Thyroid gland (tissue), 4 donors: ENCODE measurements around the gene TP73. TPM values are rescaled to one million over a fixed set of nuclear protein-coding genes. Genes with fewer than 3 reads are reported as not detected.
A peak's percentile ranks its signal among the peaks of the same experiment; 100 is the strongest.

ENCODE experiments used
- DNase-seq, 2 donors: peaks; one replicate each; pipeline ENCODE4 v3.0.0-alpha.2; 2019
- H3K27ac ChIP-seq, 3 donors: fragments of 200-600 bp; sonication (generic); 1 replicate in 2 of 3; 2 replicates in 1 of 3; pipeline ENCODE4 v1.5.1; 2016 to 2019; ENCODE audit warnings: mild to moderate bottlenecking in 1 of 3, moderate library complexity in 1 of 3
- H3K27me3 ChIP-seq: fragments of 200-600 bp; sonication (generic); one replicate; pipeline ENCODE4 v1.5.1; 2019
- H3K36me3 ChIP-seq, 2 donors: fragments of 200-600 bp; sonication (generic); one replicate each; pipeline ENCODE4 v1.5.1; 2016 to 2019
- H3K4me1 ChIP-seq, 2 donors: fragments of 200-600 bp; sonication (generic); one replicate each; pipeline ENCODE4 v1.5.1; 2017 to 2019
- H3K4me3 ChIP-seq, 3 donors: fragments of 200-600 bp; sonication (generic); replicated peaks in 1 of 3; 1 replicate in 2 of 3; 2 replicates in 1 of 3; pipeline ENCODE4 v1.5.1; 2016; ENCODE audit warnings: mild to moderate bottlenecking in 1 of 3
- H3K9me3 ChIP-seq: fragments of 200-600 bp; sonication (generic); one replicate; pipeline ENCODE4 v1.5.1; 2017
- CTCF ChIP-seq, 6 experiments: fragments of 200-600 bp in 3 of 6; fragments of 450-650 bp in 3 of 6; sonication (generic) in 3 of 6; IDR thresholded peaks; one replicate each; pipeline ENCODE4 v1.5.1; 2016 to 2019; ENCODE audit warnings: antibody characterized with exemption in 6 of 6, mild to moderate bottlenecking in 2 of 6, inconsistent platforms in 1 of 6, moderate library complexity in 1 of 6
- POLR2A ChIP-seq, 2 donors: fragments of 450-650 bp; IDR thresholded peaks; one replicate each; pipeline ENCODE4 v1.6.1; 2017; ENCODE audit warnings: antibody characterized with exemption in 2 of 2, mild to moderate bottlenecking in 2 of 2, moderate library complexity in 1 of 2
- WGBS, 2 donors: methylation state at CpG; one replicate each; pipeline ENCODE4 v1.1.5; 2017; 5-methylcytosine and 5-hydroxymethylcytosine counted together
- intact Hi-C: fragments of 100-400 bp; cut with DNase I; formaldehyde crosslinking; loops from one replicate; pipeline ENCODE4 v1.15.1; 2023
- total RNA-seq, 4 donors: library from RNA; depleted of rRNA; stranded (reverse); fragments of >200 nt; gene quantifications; one replicate each; pipeline ENCODE4 v1.2.3, GENCODE V29; 2016

TP73 gene
- total RNA-seq, 4 donors from 2014 or later, result 0.33 to 0.49 TPM; not detected in 2

DNA sequence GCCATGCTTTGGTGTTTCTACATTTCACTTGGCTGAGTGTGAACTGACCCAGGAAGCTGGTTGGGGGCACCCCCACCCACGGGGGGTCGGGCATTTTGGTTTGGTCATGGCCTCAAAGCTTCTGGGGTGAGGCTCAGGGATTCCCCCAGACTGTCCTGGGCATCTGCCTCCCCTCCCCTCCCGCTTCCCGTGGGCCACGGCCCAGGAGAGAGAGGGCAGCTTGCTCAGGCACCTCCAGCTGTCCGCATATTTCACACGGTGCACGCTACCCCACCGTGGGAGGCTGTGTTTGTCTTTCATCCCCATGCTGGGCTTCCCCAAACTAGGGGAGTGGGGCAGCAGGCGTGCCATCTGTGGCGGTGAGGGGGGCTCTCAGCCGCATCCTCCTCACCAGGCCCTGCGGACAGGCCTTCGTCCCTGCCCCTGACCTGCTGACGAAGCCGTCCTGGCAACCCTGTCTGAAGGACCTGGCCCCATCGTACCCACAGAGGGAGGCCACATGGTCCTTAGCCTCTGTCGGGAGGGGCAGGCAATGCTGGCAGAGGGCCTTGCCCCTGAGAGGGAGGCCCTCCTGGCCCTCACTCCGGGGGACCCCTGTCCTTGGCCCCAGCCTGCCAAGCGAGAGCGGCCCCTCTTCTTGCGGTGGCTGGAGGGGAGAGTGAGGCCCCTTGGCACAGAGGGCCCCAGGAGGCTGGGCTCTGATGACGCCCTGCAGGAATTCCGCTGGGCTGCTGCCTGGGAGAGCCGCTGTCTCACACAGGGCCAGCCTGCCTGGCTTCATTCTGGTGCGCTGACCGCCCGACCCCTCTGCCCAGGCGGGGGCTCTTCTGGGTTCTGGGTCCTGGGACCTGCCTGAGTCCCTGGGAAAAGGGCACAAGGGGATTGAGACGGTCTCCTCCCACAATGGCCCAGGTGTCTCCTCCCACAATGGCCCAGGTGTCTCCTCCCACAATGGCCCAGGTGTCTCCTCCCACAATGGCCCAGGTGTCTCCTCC is 22.1 kb downstream of the TP73 start:
- intact Hi-C loops, result no loop called here
- DNase-seq, result peak; percentile 33 to 47
- H3K9me3 ChIP-seq, result no peaks in the 10 kb centered on the region
- WGBS, 2 donors, result 46 to 48% methylated on average over 9 to 23 of the region's 30 CpGs
- peaks cover 0 to 6% of the 10 kb centered on the region in 2 donors for H3K4me1 ChIP-seq
- H3K27me3 ChIP-seq, result no peaks in the 10 kb centered on the region
- no peaks in the 10 kb centered on the region for H3K36me3 ChIP-seq
- H3K27ac ChIP-seq, result no peak overlapping the region
- no peak overlapping the region for H3K4me3 ChIP-seq
- TF ChIP-seq CTCF (IDR thresholded peaks at IDR 0.05) (no peak), POLR2A (IDR thresholded peaks at IDR 0.05) (no peak)

DNA sequence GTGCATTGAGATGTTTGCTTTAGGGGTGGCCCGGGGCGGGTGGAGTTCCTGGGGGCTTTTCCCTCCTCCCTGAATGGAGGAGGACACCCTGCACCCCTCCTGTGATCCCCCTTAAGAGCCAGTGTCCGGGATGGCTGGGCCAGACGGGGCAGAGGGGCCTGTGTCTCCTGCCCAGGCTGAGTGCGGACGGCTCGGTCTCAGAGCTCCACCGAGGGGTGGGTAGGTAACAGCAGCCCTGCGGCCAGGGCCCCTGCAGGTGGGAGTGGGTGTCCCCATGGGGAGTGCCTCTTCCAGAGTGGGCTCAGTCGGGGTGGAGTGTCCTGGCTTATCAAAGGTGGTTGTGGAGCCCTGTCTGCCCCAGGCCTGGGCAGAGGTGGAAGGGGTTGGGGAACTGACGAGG is 23.1 kb downstream of the TP73 start:
- Histone ChIP-seq H3K9me3 (no peaks in the 10 kb centered on the region), H3K27me3 (no peaks in the 10 kb centered on the region), H3K4me3 (no peak overlapping the region), H3K36me3 (no peaks in the 10 kb centered on the region), H3K4me1 (peaks cover 0 to 5% of the 10 kb centered on the region in 2 donors), H3K27ac (no peak overlapping the region)
- no peak for TF ChIP-seq POLR2A (IDR thresholded peaks at IDR 0.05)
- no peak for TF ChIP-seq CTCF (IDR thresholded peaks at IDR 0.05)
- DNase-seq, result no peak
- intact Hi-C loops, result no loop called here
- WGBS, 2 donors, result 53 to 66% methylated on average over 4 to 11 of the region's 11 CpGs

DNA sequence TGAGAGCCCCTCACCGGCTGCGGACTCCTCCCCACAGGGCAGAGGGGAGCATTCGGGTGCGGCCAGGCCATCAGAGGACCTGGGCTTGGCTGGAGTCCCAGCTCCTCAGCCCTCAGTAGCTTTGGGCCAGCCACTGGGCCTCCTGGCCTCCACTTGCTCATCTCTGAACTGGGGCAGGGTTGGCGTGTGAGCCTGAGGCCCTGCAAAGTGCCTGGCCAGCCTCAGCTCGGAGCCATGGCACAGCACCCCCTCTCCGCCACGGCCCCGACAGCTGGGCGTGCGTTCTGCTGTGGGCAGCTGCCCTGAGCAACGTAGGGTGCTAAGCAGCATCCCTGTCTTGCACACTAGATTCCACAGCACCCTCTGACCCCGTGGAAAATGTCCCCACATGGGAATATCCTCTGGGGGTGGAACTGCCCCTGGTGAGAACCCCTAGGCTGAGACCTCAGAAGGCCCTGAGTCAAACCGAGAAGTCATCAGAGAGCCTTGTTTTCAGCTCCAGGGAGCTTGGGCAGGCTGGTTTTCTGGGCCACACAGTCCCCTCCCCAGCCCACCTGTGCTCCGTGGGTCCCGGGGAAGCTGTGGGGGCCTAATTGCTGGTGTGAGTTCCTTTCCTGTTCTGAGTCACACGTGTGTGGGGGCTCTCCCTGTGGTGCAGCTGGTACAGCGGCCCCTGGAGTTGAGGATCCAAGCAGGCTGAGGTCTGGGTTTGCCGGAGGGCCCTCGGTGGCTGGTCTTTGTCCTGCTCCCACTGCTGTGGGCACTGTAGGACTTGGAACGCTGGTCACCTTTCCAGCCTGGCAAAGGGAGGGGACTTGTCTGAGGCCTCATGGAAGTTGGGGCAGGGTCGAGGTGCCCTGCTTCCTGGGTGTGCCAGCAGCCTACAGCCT is 24.5 kb downstream of the TP73 start:
- no peak for TF ChIP-seq POLR2A (IDR thresholded peaks at IDR 0.05)
- intact Hi-C loops, result no loop called here
- WGBS, 2 donors, result 72 to 75% methylated on average over 10 to 12 of the region's 22 CpGs
- H3K4me1 ChIP-seq, result peaks cover 0 to 5% of the 10 kb centered on the region in 2 donors
- H3K9me3 ChIP-seq, result no peaks in the 10 kb centered on the region
- H3K27ac ChIP-seq, result no peak overlapping the region
- DNase-seq, result no peak
- no peaks in the 10 kb centered on the region for H3K36me3 ChIP-seq
- H3K4me3 ChIP-seq, result no peak overlapping the region
- no peaks in the 10 kb centered on the region for H3K27me3 ChIP-seq

DNA sequence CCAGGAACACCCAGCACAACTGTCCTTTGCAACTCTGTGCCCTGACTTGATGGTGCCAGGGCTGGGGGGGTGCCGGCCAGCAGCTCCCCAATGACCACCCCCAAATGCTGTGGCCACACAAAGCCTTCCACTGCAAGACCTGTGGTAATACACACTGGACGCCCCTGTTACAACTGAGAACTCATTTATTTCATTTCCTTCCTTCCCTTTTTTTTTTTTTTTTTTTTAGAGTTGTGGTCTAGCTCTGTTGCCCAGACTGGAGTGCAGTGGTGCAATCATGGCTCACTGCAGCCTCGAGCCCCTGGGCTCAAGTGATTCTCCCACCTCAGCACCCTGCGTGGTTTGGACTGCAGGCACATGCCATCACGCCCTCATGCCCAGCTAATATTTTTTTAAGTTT is 25.2 kb downstream of the TP73 start:
- intact Hi-C loops, result no loop called here
- H3K4me1 ChIP-seq, result peaks cover 0 to 5% of the 10 kb centered on the region in 2 donors
- no peaks in the 10 kb centered on the region for H3K36me3 ChIP-seq
- H3K27me3 ChIP-seq, result no peaks in the 10 kb centered on the region
- DNase-seq, result no peak
- no peak overlapping the region for H3K27ac ChIP-seq
- TF ChIP-seq CTCF (IDR thresholded peaks at IDR 0.05) (no peak), POLR2A (IDR thresholded peaks at IDR 0.05) (no peak)
- no peaks in the 10 kb centered on the region for H3K9me3 ChIP-seq
- H3K4me3 ChIP-seq, result no peak overlapping the region
- 52 to 61% methylated on average over 5 of the region's 5 CpGs for WGBS, 2 donors

GRCh38 chr1:3678361-3679097 is 26.2 kb downstream of the TP73 start:
- H3K4me3 ChIP-seq, result no peak overlapping the region
- TF ChIP-seq CTCF (IDR thresholded peaks at IDR 0.05) (no peak), POLR2A (IDR thresholded peaks at IDR 0.05) (no peak)
- H3K4me1 ChIP-seq, result peaks cover 0 to 5% of the 10 kb centered on the region in 2 donors
- H3K27ac ChIP-seq, result no peak overlapping the region
- no peaks in the 10 kb centered on the region for H3K36me3 ChIP-seq
- no peak for DNase-seq
- 82% methylated on average over 16 of the region's 21 CpGs; no CpG with 5 or more reads in 1 of the 2 donors for WGBS, 2 donors
- no peaks in the 10 kb centered on the region for H3K9me3 ChIP-seq
- intact Hi-C loops, result no loop called here
- no peaks in the 10 kb centered on the region for H3K27me3 ChIP-seq
